Medulla oblongata (tissue), 1 donor: ENCODE data around the gene SSR1.

Source experiments
- DNase-seq: peaks from one replicate; pipeline ENCODE4 v3.0.0-alpha.2; 2015; ENCODE audit errors: extremely low spot score

SSR1 gene

GRCh38 chr6:7258231-7258763 is 54.7 kb downstream of the SSR1 start:
- DNase-seq: no peak

- DNase-seq: no peak
Measured at GRCh38 chr6:7257521-7258230, 55.3 kb downstream of the SSR1 start.

GRCh38 chr6:7256785-7257184 is 56.2 kb downstream of the SSR1 start:
- no peak for DNase-seq

DNA sequence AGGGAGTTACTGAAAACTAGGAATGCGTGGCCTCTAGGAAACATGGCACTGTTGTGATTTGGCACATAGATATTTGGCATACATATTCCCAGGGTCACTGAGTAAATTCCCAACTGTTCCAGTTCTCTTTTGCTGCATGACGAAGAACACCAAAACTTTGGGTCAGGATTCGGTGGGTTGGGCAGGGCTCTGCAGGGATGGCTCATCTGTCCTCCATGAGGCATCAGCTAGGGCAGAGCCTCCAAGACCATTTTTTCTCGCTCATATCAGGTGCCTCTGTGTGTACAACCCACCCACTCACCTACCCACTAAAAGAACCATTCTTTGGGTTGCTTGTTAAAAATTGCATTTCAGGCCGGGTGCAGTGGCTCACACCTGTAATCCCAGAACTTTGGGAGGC is 57.1 kb downstream of the SSR1 start:
- no peak for DNase-seq

DNA sequence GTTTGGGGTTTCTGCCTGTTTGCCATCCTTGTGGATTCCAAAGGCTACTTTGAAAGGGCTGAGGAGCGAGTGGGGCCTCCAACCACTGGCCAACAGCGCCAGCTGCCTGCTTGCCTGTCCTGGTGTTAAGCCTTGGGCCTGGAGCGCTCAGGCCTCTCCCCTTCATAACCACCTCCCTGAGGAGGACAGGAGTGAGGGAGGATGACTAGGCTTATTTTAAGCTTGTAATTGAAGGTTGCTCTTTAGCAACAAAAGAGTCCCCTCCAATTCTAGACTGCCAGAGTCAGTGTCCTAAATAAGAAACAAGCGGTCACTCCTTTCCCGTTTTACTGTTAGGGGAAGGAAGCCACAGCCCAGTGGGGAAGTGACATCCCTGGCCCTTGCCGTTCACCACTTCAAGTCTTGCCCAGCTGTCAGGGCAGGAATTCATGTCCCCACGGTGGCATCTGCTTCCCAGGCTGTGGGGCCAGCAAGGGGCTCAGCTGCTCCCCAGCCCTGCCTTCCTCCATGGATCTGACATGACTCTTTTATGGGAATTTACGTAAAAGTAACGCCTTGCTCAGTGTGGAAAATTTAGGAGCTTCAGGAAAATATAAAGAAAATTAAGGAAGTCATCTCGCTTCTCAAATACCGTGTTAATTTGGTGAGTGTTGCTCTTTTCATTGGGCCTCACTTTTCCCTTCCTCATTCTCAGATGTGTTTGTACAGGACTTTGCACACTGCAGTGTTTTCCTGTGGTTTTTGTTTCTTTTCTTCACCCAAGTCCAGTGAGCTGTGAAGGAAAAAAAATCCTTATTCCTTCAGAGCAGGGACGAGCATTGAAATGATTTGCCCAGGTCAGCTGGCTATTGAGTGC is 57.8 kb downstream of the SSR1 start:
- peak; percentile 74 for DNase-seq

DNA sequence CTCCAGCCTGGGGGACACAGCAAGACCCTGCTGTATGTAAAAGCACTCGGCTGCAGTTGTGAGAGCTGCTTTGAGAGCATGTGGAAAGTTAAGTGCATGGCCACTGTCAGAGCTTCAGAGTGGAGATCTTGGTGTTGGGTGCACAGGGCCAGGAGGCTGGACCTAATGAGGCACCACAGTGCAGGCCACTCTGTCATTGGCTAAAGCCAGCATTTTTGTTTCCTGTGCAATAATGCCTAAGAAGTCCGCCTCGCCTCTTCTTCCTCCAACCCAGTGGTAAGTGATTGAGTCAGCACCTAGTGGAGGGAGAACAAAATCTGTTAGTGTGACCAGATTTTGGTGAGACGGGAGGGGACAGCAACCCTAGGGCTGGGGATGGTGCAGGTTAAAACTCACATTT is 60.6 kb downstream of the SSR1 start:
- peak; percentile 25 for DNase-seq

- DNase-seq: peak; percentile 16
Measured at GRCh38 chr6:7251646-7252260, 61.2 kb downstream of the SSR1 start.

DNA sequence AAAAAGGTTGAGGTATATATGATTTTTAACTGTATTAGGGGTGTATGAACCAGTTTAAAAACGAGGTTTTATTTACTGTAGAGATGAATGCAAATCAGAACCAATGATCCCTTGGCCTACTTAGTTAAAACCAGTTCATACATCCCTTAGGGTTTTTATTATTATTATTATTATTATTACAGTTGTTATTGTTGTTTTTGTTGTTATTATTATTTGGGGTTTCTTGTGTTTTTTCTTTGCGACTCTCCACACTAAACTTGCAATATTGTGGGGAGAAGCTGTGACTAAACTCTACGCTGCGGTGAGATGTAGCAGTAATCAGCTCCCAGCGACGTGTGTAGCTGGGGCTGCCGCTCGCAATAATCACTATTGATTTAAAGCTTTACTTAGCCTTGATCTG is 62.2 kb downstream of the SSR1 start:
- DNase-seq: no peak

GRCh38 chr6:7249946-7250643 is 62.9 kb downstream of the SSR1 start:
- no peak for DNase-seq

DNA sequence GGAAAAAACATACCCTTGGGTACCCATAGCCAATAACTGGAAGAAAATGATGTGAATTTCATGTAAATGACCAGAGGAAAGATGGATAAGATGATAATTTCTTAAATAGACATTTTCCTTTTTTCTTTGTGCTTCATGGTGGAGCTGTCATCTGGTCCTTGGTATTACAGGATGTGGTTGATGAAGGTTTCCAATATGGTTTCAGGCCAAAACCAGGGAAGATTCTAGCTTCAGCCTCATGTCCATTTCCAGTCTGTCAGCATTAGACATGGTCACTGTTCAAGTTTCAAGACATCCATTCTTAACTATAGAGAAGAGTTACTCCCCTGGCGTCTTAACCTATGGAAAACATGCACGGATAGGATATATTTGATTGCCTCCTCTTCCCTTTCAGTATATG is 63.6 kb downstream of the SSR1 start:
- no peak for DNase-seq

DNA sequence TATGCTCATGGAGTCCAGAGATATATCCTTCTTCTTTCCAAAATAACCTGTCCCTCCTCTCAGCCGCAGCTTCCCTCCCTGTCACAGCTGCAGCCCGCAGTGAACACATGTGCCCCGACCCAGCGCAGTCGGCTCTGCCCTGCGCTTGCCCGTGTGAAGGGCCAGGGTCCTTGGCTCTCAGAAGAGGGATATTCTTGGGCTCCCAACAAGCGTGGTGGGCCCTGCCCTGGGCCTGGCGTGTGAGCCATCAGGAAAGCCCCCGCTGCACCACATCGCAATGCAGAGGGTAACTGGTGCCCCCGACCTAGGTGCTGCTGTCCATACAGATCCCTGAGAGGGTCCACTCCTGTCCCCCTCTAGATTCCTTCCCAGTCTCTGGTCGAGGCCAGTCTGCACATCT is 65.2 kb downstream of the SSR1 start:
- no peak for DNase-seq

DNA sequence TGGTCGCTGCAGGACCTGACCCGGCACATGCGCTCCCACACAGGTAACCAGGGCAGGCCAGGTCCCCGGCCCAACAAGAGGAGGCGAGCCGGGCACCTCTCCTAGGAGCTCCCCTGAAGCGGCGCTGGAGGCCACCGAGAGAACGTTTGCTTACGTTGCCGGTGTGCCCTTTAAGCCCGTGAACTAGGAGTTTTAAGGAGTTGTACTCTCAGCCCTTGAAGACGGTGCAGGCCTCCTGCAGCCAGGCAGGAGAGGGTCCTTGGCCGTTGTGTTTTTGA is 65.9 kb downstream of the SSR1 start:
- DNase-seq: no peak

GRCh38 chr6:7246401-7247178 is 66.4 kb downstream of the SSR1 start:
- DNase-seq: no peak

DNA sequence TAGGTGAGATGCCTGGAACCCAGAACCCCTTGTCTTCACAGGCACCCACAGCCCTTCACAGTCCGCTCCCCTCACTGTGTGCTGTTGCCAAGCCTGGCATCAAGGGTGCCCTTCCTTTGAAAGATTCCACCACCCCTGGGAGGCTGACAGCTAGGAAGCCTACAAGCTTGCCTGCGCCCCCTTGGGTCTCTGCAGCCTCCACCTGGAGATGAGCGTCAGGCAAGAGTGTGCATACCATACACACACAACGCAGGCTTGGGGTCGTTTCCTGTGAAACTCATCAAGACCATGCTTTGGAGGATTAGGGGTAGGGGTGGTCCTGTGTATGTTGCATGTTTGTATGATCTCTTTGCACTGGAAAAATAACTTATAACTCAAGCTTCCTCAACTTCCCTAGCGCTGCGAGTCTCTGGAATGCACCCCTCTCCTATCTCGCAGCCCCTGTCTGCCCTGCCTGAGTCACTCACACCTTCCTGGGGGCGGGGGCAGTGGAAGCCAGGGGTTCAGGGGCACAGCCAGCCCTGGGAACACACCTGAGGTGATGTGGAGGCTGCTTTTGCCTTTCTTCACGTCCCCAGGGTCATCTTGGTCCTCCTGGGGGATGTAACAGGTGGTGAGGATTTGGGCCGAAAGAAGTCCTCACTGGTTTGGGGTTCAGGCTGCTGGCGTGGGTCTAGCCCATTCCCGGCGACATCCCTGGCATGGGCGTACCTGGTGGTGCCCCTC is 67.2 kb downstream of the SSR1 start:
- DNase-seq: no peak

DNA sequence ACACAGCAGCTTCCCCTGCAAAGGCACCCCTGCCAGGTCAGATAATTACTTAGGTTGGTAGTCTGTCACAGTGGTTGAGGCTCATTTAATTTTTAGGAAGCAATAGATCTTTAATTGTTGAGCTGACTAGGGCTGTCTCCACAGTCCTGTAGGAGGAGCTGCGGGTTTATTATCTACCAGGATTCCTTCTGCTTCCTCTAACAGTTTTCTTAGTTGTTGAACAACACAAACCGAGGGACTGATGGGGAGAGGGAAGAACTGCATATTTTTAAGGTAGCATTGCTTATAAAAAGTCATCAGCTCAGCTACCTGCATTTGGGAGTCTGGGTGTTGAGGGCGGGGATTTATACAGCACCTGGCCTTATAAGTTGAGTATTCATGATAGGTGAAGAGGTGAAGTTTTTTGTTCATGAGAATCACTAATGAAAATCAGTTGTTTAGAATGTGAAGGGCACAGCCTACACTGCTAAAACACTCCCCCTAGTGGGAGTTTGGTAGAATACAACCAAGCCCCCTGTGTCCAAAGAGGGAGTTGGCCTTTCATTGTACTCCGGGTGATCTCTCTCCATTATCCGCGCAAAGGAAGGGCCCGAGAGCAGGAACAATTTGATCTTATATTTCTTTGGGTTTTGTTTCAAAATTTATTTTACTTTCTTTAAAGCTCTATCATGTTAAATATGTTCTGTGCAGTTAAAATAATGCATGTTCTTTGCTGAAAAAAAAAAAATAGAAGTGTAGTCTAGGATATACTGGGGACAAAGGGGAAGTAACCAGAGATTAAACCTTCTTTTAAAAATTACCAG is 69.6 kb downstream of the SSR1 start:
- DNase-seq: peak; percentile 84

DNA sequence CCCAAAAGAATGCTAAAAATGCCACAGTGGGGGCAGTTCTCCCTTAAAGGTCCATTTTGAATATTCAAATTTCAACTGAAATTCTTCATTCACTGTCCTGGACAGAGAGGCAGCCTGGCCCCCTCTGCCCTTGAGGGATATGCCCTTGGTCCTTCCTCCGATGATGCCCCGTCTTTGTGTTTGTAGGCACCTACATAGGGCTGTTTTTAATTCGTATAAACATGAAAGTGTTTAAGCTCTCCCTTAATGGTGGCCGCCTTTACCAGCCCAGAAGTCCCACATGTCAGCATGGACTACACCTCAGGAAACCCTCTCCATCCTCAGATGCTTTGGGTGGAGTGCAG is 70.2 kb downstream of the SSR1 start:
- no peak for DNase-seq

DNA sequence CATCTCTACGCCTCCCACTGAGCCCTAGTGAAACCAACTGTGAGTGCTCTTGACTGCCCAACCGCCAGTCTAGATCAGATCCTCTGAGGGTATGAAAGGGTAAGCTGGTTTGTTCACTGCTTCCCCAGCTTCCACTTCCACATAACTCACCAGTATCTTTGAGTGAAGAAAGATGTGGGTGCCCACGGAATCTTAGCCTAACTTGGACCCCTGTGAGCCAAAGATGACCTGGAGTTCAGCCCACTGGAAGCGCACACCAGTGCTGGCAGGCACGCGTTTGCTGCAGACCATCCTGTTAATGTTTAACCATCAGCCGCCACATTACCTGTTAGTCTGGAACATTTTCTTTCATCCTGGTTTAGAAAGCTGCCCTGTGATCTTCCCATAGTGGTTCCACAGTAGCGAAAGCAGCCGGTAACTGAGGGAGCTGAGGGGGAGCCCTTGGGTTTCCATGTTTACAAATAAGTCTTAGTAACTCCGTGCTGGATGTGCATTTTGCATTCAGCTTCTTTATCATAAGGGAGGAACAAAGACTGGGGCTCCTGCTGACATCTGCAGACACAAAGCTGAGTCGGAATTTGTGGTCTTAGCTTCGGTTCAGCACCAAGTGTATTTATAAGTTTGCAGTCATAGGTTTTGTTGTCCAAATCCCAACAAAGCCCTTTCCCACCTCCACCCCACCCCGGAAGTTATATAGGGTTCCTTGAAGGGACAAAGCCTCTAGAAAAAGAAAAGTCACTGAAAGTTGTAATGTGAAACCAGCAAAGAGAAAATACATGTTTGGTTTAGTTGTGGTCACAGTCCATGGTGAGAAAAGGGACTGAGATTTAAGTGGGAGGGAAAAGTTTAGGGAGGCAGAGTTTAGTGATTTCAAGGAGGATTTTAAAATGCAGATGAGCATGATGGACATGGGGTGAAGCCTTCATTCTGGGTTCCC is 71.0 kb downstream of the SSR1 start:
- DNase-seq: peak; percentile 16

- DNase-seq: no peak
Measured at GRCh38 chr6:7241160-7241559, 71.8 kb downstream of the SSR1 start.

DNA sequence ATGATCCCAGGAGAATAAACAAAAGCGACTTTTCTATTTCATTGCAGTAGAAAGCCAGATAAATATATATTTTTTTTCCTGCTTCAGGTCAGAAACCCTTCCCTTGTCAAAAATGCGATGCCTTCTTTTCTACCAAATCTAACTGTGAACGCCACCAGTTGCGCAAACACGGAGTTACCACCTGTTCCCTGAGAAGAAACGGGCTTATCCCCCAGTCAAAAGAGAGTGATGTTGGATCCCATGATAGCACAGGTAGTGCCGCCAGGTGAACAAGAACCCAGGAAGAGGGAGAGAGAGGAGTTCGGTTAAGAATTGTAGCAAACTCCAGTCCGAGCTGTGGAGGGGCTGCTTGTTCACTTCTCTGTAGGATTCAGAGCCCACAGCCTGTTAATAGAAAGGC is 72.6 kb downstream of the SSR1 start:
- DNase-seq: no peak
